ENCODE measurements around the gene TECR. TPM values are rescaled to one million over a fixed set of nuclear protein-coding genes. Genes with fewer than 3 reads are reported as not detected.

The TECR gene
- total RNA-seq, 6 donors from 2014 or later, result 54.0 to 124 (median 80.6) TPM

DNA sequence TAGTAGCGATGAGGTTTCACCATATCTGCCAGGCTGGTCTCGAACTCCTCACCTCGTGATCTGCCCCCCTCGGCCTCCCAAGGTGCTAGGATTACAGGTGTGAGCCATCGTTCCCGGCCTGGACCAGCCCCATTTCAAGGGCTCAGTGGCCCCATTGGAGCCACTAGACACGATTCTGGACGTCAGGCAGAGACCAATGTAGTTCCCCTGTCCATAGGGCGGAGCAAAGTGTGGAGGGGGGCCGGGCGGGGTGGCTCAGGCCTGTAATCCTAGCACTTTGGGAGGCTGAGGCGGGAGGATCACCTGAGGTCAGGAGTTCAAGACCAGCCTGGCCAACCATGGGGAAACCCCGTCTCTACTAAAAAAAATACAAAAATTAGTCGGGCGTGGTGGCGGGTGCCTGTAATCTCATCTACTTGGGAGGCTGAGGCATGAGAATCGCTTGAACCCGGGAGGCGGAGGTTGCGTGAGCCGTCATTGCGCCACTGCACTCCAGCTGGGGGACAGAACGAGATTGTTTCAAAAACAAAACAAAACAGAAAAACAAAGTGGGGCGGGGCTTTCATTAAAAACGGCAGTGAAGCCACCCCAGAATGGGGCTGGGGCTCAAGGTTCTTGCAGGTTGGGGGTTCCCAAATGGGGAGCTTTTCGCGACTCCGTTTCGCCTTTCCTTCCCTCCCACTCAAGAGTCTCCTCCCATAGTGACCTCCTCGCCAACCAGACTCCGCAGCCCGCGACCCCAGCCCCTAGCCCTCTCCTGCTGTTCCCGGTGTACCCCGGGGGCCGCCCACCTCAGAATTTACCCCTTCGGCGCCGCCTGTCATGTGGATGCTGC lies 758 bp upstream of the TECR start:
- Histone ChIP-seq H3K27me3 (no peaks in the 10 kb centered on the region), H3K27ac (peak overlapping the region; percentile 91 to 97 (median 91)), H3K4me1 (peaks cover 11 to 30% (median 16%) of the 10 kb centered on the region in 4 donors), H3K4me3 (peak overlapping the region; percentile 53 to 90 (median 66)), H3K9me3 (no peaks in the 10 kb centered on the region), H3K36me3 (no peaks in the 10 kb centered on the region)
- ATAC-seq (ENCODE audit: low FRiP score in 2 of 2), result no peak
- TF ChIP-seq POLR2AphosphoS5 (IDR thresholded peaks at IDR 0.05) (no peak), EP300 (IDR thresholded peaks at IDR 0.05) (no peak), POLR2A (IDR thresholded peaks at IDR 0.05) (no peak)
- TF ChIP-seq, protein P1, sequence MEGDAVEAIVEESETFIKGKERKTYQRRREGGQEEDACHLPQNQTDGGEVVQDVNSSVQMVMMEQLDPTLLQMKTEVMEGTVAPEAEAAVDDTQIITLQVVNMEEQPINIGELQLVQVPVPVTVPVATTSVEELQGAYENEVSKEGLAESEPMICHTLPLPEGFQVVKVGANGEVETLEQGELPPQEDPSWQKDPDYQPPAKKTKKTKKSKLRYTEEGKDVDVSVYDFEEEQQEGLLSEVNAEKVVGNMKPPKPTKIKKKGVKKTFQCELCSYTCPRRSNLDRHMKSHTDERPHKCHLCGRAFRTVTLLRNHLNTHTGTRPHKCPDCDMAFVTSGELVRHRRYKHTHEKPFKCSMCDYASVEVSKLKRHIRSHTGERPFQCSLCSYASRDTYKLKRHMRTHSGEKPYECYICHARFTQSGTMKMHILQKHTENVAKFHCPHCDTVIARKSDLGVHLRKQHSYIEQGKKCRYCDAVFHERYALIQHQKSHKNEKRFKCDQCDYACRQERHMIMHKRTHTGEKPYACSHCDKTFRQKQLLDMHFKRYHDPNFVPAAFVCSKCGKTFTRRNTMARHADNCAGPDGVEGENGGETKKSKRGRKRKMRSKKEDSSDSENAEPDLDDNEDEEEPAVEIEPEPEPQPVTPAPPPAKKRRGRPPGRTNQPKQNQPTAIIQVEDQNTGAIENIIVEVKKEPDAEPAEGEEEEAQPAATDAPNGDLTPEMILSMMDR (IDR thresholded peaks at IDR 0.05), result no peak
- peak in 1 of 2 donors; percentile 72 for DNase-seq
- WGBS, 2 donors, result 34 to 36% methylated on average over 39 of the region's 39 CpGs

DNA sequence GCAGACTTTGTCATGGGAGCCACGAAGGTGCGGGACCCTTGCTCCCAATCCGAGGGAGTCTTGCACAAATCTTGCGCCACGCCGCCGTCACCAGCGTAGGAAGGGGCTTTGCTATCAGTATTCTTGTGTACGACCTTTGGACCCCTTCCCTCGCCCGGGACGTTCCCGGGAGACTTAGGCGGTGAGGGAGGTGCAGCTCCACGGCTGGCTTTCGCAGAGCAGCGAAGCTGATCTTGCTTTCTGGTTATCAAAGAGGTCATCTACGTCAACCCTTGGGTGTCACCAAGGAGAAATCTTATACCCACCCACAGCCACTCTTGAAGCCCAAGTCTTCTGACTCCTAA lies 583 bp downstream of the TECR start:
- Histone ChIP-seq H3K4me3 (peak overlapping the region; percentile 57 to 90 (median 76)), H3K36me3 (peaks cover 0 to 4% (median 2%) of the 10 kb centered on the region in 4 donors), H3K27ac (peak overlapping the region; percentile 91 to 97 (median 91)), H3K27me3 (no peaks in the 10 kb centered on the region), H3K4me1 (peaks cover 11 to 30% (median 16%) of the 10 kb centered on the region in 4 donors), H3K9me3 (no peaks in the 10 kb centered on the region)
- WGBS, 2 donors, result 0 to 1% methylated on average over 17 to 18 of the region's 18 CpGs
- TF ChIP-seq, protein P1 (IDR thresholded peaks at IDR 0.05), result no peak
- TF ChIP-seq EP300 (IDR thresholded peaks at IDR 0.05), result no peak
- TF ChIP-seq POLR2A (IDR thresholded peaks at IDR 0.05), result no peak
- TF ChIP-seq POLR2AphosphoS5 (IDR thresholded peaks at IDR 0.05), result no peak
- no peak for DNase-seq
- peak in 1 of 2 donors; percentile 3 for ATAC-seq (ENCODE audit: low FRiP score in 2 of 2)

GRCh38 chr19:14530506-14530905 lies 1.1 kb downstream of the TECR start:
- 44 to 51% methylated on average over 3 of the region's 3 CpGs for WGBS, 2 donors
- H3K9me3 ChIP-seq, result no peaks in the 10 kb centered on the region
- H3K4me3 ChIP-seq, result peak overlapping the region in 3 of 4 donors; percentile 57 to 90 (median 75)

DNA sequence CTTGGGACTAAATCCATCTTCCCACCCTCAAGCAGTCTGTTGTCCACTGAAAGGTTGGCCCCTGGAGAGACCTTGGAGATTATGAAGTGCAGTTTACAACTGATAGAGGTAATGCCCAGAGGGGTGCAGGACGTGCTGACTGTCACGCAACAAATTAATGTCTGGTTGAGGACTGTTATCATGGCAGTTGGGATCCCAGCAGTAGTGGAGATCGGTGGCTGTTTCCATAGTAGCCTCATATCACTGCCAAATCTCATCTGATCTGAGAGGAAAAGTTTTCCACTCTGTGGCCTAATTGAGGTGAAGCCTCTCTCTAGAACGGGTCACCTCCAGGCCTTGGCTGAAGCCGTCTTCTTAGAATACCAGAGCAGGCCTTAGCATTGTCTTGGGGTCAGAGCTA lies 4.1 kb downstream of the TECR start:
- no peaks in the 10 kb centered on the region for H3K27me3 ChIP-seq
- no peaks in the 10 kb centered on the region for H3K9me3 ChIP-seq
- peaks cover 0 to 4% (median 2%) of the 10 kb centered on the region in 4 donors for H3K36me3 ChIP-seq
- H3K27ac ChIP-seq, result no peak overlapping the region
- WGBS, 2 donors, result 91 to 94% methylated on average over 5 of the region's 5 CpGs
- no peak for TF ChIP-seq EP300 (IDR thresholded peaks at IDR 0.05)
- TF ChIP-seq POLR2A (IDR thresholded peaks at IDR 0.05), result no peak
- TF ChIP-seq, protein P1 (IDR thresholded peaks at IDR 0.05), result no peak
- TF ChIP-seq POLR2AphosphoS5 (IDR thresholded peaks at IDR 0.05), result no peak
- peaks cover 19 to 45% (median 26%) of the 10 kb centered on the region in 4 donors for H3K4me1 ChIP-seq
- ATAC-seq (ENCODE audit: low FRiP score in 2 of 2) (no peak), DNase-seq (no peak)
- no peak overlapping the region for H3K4me3 ChIP-seq

More at GRCh38 chr19:14530506-14530905, 1.1 kb downstream of the TECR start:
- ATAC-seq (ENCODE audit: low FRiP score in 2 of 2) (no peak), DNase-seq (no peak)
- Histone ChIP-seq H3K4me1 (peaks cover 11 to 30% (median 16%) of the 10 kb centered on the region in 4 donors), H3K27ac (peak overlapping the region; percentile 91 to 97 (median 91)), H3K36me3 (peaks cover 0 to 4% (median 2%) of the 10 kb centered on the region in 4 donors), H3K27me3 (no peaks in the 10 kb centered on the region)
- no peak for TF ChIP-seq POLR2A (IDR thresholded peaks at IDR 0.05)

- TF ChIP-seq, protein P1 (IDR thresholded peaks at IDR 0.05), result no peak
- TF ChIP-seq POLR2AphosphoS5 (IDR thresholded peaks at IDR 0.05), result peak in 1 of 2 donors; percentile 60
- Histone ChIP-seq H3K9me3 (no peaks in the 10 kb centered on the region), H3K4me3 (peak overlapping the region in 3 of 4 donors; percentile 18 to 31 (median 29)), H3K27me3 (no peaks in the 10 kb centered on the region), H3K4me1 (peaks cover 5 to 20% (median 12%) of the 10 kb centered on the region in 4 donors), H3K36me3 (peaks cover 0 to 8% (median 2%) of the 10 kb centered on the region in 4 donors), H3K27ac (peak overlapping the region in 3 of 4 donors; percentile 1 to 52 (median 18))
- WGBS, 2 donors, result 23 to 37% methylated on average over 20 to 23 of the region's 24 CpGs
- ATAC-seq (ENCODE audit: low FRiP score in 2 of 2) (peak; percentile 85 to 92), DNase-seq (peak; percentile 86 to 93)
Measured at GRCh38 chr19:14536926-14537692, 7.7 kb downstream of the TECR start.
